ENCODE measurements around the gene RASAL3. TPM values are rescaled to one million over a fixed set of nuclear protein-coding genes. Genes with fewer than 3 reads are reported as not detected.
A peak's percentile ranks its signal among the peaks of the same experiment; 100 is the strongest.

Gene RASAL3
- total and polyA plus RNA-seq, 12 donors: 1.1 to 20.5 (median 5.4) TPM

GRCh38 chr19:15430526-15431120 is 33.7 kb downstream of the RASAL3 start:
- H3K27ac ChIP-seq: no peak overlapping the region
- H3K4me1 ChIP-seq (replicated peaks in 1 of 2): peaks cover 27 to 32% of the 10 kb centered on the region in 2 donors
- intact Hi-C loops (cut with DNase I): no loop called here
- no peak for DNase-seq
- H3K9me3 ChIP-seq (replicated peaks in 1 of 3): no peaks in the 10 kb centered on the region
- 69 to 82% (median 71%) methylated on average over 6 to 10 of the region's 10 CpGs for WGBS, 4 donors
- H3K36me3 ChIP-seq (replicated peaks in 1 of 2): peaks cover 0 to 23% of the 10 kb centered on the region in 2 donors
- no peak for TF ChIP-seq POLR2A (IDR thresholded peaks at IDR 0.05)
- TF ChIP-seq, protein P1, sequence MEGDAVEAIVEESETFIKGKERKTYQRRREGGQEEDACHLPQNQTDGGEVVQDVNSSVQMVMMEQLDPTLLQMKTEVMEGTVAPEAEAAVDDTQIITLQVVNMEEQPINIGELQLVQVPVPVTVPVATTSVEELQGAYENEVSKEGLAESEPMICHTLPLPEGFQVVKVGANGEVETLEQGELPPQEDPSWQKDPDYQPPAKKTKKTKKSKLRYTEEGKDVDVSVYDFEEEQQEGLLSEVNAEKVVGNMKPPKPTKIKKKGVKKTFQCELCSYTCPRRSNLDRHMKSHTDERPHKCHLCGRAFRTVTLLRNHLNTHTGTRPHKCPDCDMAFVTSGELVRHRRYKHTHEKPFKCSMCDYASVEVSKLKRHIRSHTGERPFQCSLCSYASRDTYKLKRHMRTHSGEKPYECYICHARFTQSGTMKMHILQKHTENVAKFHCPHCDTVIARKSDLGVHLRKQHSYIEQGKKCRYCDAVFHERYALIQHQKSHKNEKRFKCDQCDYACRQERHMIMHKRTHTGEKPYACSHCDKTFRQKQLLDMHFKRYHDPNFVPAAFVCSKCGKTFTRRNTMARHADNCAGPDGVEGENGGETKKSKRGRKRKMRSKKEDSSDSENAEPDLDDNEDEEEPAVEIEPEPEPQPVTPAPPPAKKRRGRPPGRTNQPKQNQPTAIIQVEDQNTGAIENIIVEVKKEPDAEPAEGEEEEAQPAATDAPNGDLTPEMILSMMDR (IDR thresholded peaks at IDR 0.05): no peak
- H3K4me3 ChIP-seq: peak overlapping the region in 1 of 4 donors; percentile 96
- H3K27me3 ChIP-seq: no peaks in the 10 kb centered on the region

DNA sequence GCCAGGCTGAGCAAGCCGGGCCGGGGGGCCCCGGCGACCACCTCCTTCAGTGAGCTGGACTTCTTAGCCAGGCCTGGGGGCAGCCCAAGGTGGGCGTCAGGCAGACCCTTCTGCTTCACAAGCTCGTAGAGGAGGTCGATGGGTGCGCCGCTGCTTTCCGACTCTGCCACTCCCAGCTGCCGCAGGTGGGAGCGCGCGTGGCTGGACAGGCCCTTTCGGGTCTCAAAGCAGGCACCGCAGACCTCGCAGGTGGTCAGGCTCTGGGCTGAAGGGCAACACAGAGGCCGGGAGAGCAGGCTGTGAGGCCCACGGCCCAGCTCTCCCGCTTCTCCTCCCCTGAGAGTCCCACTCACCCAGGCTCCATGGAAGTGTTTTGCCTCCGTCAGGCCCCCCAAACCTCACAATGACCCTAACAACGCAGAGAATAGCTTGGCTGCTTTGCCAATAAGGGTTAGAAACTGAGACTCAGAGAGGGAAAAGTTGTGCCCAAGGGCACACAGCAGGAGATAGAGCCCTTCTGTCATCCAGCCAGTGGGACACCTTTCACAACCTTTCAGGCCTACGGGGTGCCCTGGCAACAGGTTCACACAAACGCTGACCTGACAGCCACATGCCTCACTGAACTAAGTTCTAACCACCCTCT is 34.4 kb downstream of the RASAL3 start:
- peaks cover 0 to 28% of the 10 kb centered on the region in 2 donors for H3K36me3 ChIP-seq (replicated peaks in 1 of 2)
- no peaks in the 10 kb centered on the region for H3K9me3 ChIP-seq (replicated peaks in 1 of 3)
- intact Hi-C loops (cut with DNase I): no loop called here
- WGBS, 4 donors: 87 to 91% (median 89%) methylated on average over 15 to 24 of the region's 24 CpGs
- no peak for DNase-seq
- H3K27me3 ChIP-seq: no peaks in the 10 kb centered on the region
- H3K4me1 ChIP-seq (replicated peaks in 1 of 2): peaks cover 27 to 32% of the 10 kb centered on the region in 2 donors
- TF ChIP-seq POLR2A (IDR thresholded peaks at IDR 0.05): no peak
- TF ChIP-seq, protein P1 (IDR thresholded peaks at IDR 0.05): no peak
- no peak overlapping the region for H3K4me3 ChIP-seq
- H3K27ac ChIP-seq: no peak overlapping the region

GRCh38 chr19:15428956-15429824 is 35.2 kb downstream of the RASAL3 start:
- WGBS, 4 donors: 82 to 91% (median 88%) methylated on average over 10 to 22 of the region's 22 CpGs
- Histone ChIP-seq H3K4me3 (no peak overlapping the region), H3K27ac (no peak overlapping the region), H3K9me3 (replicated peaks in 1 of 3) (no peaks in the 10 kb centered on the region), H3K36me3 (replicated peaks in 1 of 2) (peaks cover 0 to 36% of the 10 kb centered on the region in 2 donors), H3K4me1 (replicated peaks in 1 of 2) (peaks cover 27 to 32% of the 10 kb centered on the region in 2 donors), H3K27me3 (no peaks in the 10 kb centered on the region)
- intact Hi-C loops (cut with DNase I): no loop called here
- DNase-seq: no peak
- TF ChIP-seq POLR2A (IDR thresholded peaks at IDR 0.05): no peak
- TF ChIP-seq, protein P1 (IDR thresholded peaks at IDR 0.05): no peak

GRCh38 chr19:15427991-15428471 is 36.3 kb downstream of the RASAL3 start:
- Histone ChIP-seq H3K27me3 (no peaks in the 10 kb centered on the region), H3K36me3 (replicated peaks in 1 of 2) (peaks cover 0 to 47% of the 10 kb centered on the region in 2 donors), H3K9me3 (replicated peaks in 1 of 3) (no peaks in the 10 kb centered on the region), H3K27ac (no peak overlapping the region), H3K4me3 (no peak overlapping the region), H3K4me1 (replicated peaks in 1 of 2) (peaks cover 19 to 26% of the 10 kb centered on the region in 2 donors)
- no peak for DNase-seq
- no peak for TF ChIP-seq POLR2A (IDR thresholded peaks at IDR 0.05)
- TF ChIP-seq, protein P1 (IDR thresholded peaks at IDR 0.05): no peak
- 63 to 66% (median 63%) methylated on average over 21 to 35 of the region's 35 CpGs; no CpG with 5 or more reads in 1 of the 4 donors for WGBS, 4 donors
- intact Hi-C loops (cut with DNase I): no loop called here
